K562 (cell line): ENCODE results near the gene GRIK5. TPM values are rescaled to one million over a fixed set of nuclear protein-coding genes. Genes with fewer than 3 reads are reported as not detected.

Experiments used
- BRD9 ChIP-seq: fragments of 450-650 bp; IDR thresholded peaks from 2 replicates; pipeline ENCODE4 v1.6.1; 2018; ENCODE audit warnings: low read depth; ENCODE audit not compliant: partially characterized antibody
- CTCF ChIP-seq, 3 experiments: IDR thresholded peaks in 2 of 3; conservative IDR thresholded peaks in 1 of 3; 2 replicates each; pipeline ENCODE4 v1.5.1; 2011 to 2012; ENCODE audit warnings: low read length in 3 of 3, mild to moderate bottlenecking in 3 of 3, control low read depth in 2 of 3, improper control_type of control experiment in 1 of 3, inconsistent platforms in 1 of 3, low read depth in 1 of 3, mixed read lengths in 1 of 3, moderate library complexity in 1 of 3; ENCODE audit not compliant: insufficient read depth in 2 of 3
- DPF2 ChIP-seq: fragments of 450-650 bp; IDR thresholded peaks from 2 replicates; pipeline ENCODE4 v1.6.1; 2016
- HBP1 ChIP-seq: fragments of 450-650 bp; formaldehyde crosslinking; IDR thresholded peaks from 2 replicates; pipeline ENCODE4 v1.4.0; 2022; ENCODE audit warnings: missing genetic modification characterization
- NCOR1 ChIP-seq: fragments of 450-650 bp; IDR thresholded peaks from 2 replicates; pipeline ENCODE4 v1.6.1; 2016; ENCODE audit warnings: mild to moderate bottlenecking, moderate library complexity
- THRAP3 ChIP-seq: fragments of 450-650 bp; IDR thresholded peaks from 2 replicates; pipeline ENCODE4 v1.6.1; 2016; ENCODE audit warnings: mild to moderate bottlenecking, inconsistent platforms, borderline replicate concordance
- polyA plus RNA-seq, 8 experiments: library from polyadenylated mRNA; depleted of rRNA in 4 of 8; stranded (reverse) in 5 of 8; unstranded in 3 of 8; fragments of >200 nt; fragmentation: Nextera tagmentation in 2 of 8; fragmentation: Illumina TruSeq in 1 of 8; extraction: Ambion mirVana in 2 of 8; extraction: Trizol in 1 of 8; gene quantifications; 2 replicates each; pipeline versions ENCODE4 v1.2.1 to v1.2.3, GENCODE V29; 2011 to 2014; ENCODE audit warnings: inconsistent platforms in 1 of 8, missing spikeins in 1 of 8
- total RNA-seq, 7 experiments: library from RNA; depleted of rRNA in 6 of 7; stranded (reverse); fragments of >200 nt in 6 of 7; fragmentation: Illumina TruSeq in 2 of 7; extraction: Trizol in 2 of 7; gene quantifications; 2 replicates each; pipeline versions ENCODE4 v1.2.1 to v1.2.3, GENCODE V29; 2011 to 2021; ENCODE audit warnings: low replicate concordance in 1 of 7
- TF ChIP-seq, protein P1 (sequence below): fragments of 450-650 bp; IDR thresholded peaks from 2 replicates; pipeline ENCODE4 v1.6.1; 2016; ENCODE audit warnings: low read depth
- TF ChIP-seq, protein P2 (sequence below), 2 experiments: fragments of 450-650 bp; IDR thresholded peaks; 2 replicates each; pipeline ENCODE4 v1.6.1; 2016
- TF ChIP-seq, protein P3 (sequence below): fragments of 250-450 bp; sonication (Bioruptor Pico); IDR thresholded peaks from 2 replicates; pipeline ENCODE4 v1.4.0; 2020; ENCODE audit warnings: mild to moderate bottlenecking, moderate library complexity

The GRIK5 gene
- total and polyA plus RNA-seq, 9 of the 15 experiments (the other 6 are each of a cell fraction or from before 2014, with no cell fraction given), result 0.04 to 0.55 (median 0.27) TPM; not detected in 2

GRCh38 chr19:42075364-42075615 lies 5.3 kb upstream of the GRIK5 start (continued):
- TF ChIP-seq, protein P1, sequence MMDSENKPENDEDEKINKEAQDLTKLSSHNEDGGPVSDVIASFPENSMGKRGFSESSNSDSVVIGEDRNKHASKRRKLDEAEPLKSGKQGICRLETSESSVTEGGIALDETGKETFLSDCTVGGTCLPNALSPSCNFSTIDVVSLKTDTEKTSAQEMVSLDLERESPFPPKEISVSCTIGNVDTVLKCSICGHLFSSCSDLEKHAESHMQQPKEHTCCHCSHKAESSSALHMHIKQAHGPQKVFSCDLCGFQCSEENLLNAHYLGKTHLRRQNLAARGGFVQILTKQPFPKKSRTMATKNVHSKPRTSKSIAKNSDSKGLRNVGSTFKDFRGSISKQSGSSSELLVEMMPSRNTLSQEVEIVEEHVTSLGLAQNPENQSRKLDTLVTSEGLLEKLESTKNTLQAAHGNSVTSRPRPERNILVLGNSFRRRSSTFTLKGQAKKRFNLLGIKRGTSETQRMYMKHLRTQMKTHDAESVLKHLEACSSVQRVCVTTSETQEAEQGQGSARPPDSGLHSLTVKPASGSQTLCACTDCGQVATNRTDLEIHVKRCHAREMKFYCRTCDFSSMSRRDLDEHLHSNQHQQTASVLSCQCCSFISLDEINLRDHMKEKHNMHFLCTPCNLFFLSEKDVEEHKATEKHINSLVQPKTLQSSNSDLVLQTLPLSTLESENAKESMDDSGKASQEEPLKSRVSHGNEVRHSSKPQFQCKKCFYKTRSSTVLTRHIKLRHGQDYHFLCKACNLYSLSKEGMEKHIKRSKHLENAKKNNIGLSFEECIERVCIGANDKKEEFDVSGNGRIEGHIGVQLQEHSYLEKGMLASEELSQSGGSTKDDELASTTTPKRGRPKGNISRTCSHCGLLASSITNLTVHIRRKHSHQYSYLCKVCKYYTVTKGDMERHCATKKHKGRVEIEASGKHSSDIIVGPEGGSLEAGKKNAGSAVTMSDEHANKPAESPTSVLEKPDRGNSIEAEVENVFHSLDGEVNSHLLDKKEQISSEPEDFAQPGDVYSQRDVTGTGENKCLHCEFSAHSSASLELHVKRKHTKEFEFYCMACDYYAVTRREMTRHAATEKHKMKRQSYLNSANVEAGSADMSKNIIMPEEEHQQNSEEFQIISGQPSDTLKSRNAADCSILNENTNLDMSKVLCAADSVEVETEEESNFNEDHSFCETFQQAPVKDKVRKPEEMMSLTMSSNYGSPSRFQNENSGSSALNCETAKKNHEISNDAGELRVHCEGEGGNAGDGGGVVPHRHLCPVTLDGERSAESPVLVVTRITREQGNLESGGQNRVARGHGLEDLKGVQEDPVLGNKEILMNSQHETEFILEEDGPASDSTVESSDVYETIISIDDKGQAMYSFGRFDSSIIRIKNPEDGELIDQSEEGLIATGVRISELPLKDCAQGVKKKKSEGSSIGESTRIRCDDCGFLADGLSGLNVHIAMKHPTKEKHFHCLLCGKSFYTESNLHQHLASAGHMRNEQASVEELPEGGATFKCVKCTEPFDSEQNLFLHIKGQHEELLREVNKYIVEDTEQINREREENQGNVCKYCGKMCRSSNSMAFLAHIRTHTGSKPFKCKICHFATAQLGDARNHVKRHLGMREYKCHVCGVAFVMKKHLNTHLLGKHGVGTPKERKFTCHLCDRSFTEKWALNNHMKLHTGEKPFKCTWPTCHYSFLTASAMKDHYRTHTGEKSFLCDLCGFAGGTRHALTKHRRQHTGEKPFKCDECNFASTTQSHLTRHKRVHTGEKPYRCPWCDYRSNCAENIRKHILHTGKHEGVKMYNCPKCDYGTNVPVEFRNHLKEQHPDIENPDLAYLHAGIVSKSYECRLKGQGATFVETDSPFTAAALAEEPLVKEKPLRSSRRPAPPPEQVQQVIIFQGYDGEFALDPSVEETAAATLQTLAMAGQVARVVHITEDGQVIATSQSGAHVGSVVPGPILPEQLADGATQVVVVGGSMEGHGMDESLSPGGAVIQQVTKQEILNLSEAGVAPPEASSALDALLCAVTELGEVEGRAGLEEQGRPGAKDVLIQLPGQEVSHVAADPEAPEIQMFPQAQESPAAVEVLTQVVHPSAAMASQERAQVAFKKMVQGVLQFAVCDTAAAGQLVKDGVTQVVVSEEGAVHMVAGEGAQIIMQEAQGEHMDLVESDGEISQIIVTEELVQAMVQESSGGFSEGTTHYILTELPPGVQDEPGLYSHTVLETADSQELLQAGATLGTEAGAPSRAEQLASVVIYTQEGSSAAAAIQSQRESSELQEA, result peak; percentile 34; the same call in 1 of the 2 replicates
- TF ChIP-seq THRAP3, result peak; percentile 77; the same call in 1 of the 2 replicates
- TF ChIP-seq, protein P2, sequence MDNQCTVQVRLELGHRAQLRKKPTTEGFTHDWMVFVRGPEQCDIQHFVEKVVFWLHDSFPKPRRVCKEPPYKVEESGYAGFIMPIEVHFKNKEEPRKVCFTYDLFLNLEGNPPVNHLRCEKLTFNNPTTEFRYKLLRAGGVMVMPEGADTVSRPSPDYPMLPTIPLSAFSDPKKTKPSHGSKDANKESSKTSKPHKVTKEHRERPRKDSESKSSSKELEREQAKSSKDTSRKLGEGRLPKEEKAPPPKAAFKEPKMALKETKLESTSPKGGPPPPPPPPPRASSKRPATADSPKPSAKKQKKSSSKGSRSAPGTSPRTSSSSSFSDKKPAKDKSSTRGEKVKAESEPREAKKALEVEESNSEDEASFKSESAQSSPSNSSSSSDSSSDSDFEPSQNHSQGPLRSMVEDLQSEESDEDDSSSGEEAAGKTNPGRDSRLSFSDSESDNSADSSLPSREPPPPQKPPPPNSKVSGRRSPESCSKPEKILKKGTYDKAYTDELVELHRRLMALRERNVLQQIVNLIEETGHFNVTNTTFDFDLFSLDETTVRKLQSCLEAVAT (IDR thresholded peaks at IDR 0.05), result peak; percentile 71 to 87; a peak in 2 of 4 replicates
- TF ChIP-seq, protein P3, sequence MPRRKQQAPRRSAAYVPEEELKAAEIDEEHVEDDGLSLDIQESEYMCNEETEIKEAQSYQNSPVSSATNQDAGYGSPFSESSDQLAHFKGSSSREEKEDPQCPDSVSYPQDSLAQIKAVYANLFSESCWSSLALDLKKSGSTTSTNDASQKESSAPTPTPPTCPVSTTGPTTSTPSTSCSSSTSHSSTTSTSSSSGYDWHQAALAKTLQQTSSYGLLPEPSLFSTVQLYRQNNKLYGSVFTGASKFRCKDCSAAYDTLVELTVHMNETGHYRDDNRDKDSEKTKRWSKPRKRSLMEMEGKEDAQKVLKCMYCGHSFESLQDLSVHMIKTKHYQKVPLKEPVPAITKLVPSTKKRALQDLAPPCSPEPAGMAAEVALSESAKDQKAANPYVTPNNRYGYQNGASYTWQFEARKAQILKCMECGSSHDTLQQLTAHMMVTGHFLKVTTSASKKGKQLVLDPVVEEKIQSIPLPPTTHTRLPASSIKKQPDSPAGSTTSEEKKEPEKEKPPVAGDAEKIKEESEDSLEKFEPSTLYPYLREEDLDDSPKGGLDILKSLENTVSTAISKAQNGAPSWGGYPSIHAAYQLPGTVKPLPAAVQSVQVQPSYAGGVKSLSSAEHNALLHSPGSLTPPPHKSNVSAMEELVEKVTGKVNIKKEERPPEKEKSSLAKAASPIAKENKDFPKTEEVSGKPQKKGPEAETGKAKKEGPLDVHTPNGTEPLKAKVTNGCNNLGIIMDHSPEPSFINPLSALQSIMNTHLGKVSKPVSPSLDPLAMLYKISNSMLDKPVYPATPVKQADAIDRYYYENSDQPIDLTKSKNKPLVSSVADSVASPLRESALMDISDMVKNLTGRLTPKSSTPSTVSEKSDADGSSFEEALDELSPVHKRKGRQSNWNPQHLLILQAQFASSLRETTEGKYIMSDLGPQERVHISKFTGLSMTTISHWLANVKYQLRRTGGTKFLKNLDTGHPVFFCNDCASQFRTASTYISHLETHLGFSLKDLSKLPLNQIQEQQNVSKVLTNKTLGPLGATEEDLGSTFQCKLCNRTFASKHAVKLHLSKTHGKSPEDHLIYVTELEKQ, result no peak
- TF ChIP-seq NCOR1, result 0 out of 2 replicates have a peak, but pooled peaks have one; percentile 20
- peak; percentile 62; the same call in 1 of the 2 replicates for TF ChIP-seq DPF2
- TF ChIP-seq BRD9, result peak; percentile 96
- TF ChIP-seq CTCF (IDR thresholded peaks at IDR 0.05 in 2 of 3, conservative IDR thresholded peaks at IDR 0.05 in 1 of 3; ENCODE audit: insufficient read depth in 2 of 3, low read depth in 1 of 3, low read length in 3 of 3), result peak in 1 of 3 experiments; percentile 0; a peak in 1 of 6 replicates
- TF ChIP-seq HBP1 (CRISPR knock-in tag), result peak; percentile 91; the same call in 1 of the 2 replicates
